Vagina (tissue), 2 donors: ENCODE results near the gene RASA3. TPM values are rescaled to one million over a fixed set of nuclear protein-coding genes. Genes with fewer than 3 reads are reported as not detected.

Experiments used
- DNase-seq, 2 donors: peaks; one replicate each; pipeline ENCODE4 v3.0.0-alpha.2; 2017; ENCODE audit errors: extremely low spot score in 2 of 2
- H3K27ac ChIP-seq: fragments of 200-600 bp; sonication (generic); one replicate; pipeline ENCODE4 v1.5.1; 2019
- H3K27me3 ChIP-seq: fragments of 200-600 bp; sonication (generic); one replicate; pipeline ENCODE4 v1.5.1; 2019
- H3K36me3 ChIP-seq, 2 donors: fragments of 200-600 bp; sonication (generic); one replicate each; pipeline ENCODE4 v1.5.1; 2017 to 2019
- H3K4me1 ChIP-seq: fragments of 200-600 bp; sonication (generic); one replicate; pipeline ENCODE4 v1.5.1; 2019
- H3K4me3 ChIP-seq, 2 donors: fragments of 200-600 bp; sonication (generic); 1 replicate in 1 of 2; 2 replicates in 1 of 2; pipeline ENCODE4 v1.5.1; 2016 to 2019
- H3K9me3 ChIP-seq: fragments of 200-600 bp; sonication (generic); one replicate; pipeline ENCODE4 v1.5.1; 2019
- CTCF ChIP-seq, 3 experiments: fragments of 450-650 bp in 2 of 3; fragments of 200-600 bp in 1 of 3; sonication (generic) in 1 of 3; IDR thresholded peaks; one replicate each; pipeline ENCODE4 v1.5.1; 2017 to 2019; ENCODE audit warnings: antibody characterized with exemption in 3 of 3, mild to moderate bottlenecking in 2 of 3, moderate library complexity in 2 of 3
- POLR2A ChIP-seq, 2 donors: fragments of 450-650 bp; IDR thresholded peaks; one replicate each; pipeline ENCODE4 v1.6.1; 2017; ENCODE audit warnings: antibody characterized with exemption in 2 of 2, mild to moderate bottlenecking in 2 of 2, moderate library complexity in 2 of 2
- POLR2AphosphoS5 ChIP-seq, 2 donors: sonication (generic); formaldehyde crosslinking; IDR thresholded peaks; one replicate each; pipeline ENCODE4 v1.9.0; 2017; ENCODE audit warnings: antibody characterized with exemption in 2 of 2, mild to moderate bottlenecking in 2 of 2, low read depth in 1 of 2; ENCODE audit not compliant: insufficient read depth in 1 of 2
- intact Hi-C: fragments of 100-400 bp; cut with DNase I; formaldehyde crosslinking; loops from one replicate; pipeline ENCODE4 v1.15.1; 2023
- total RNA-seq: library from RNA; depleted of rRNA; stranded (reverse); fragments of >200 nt; gene quantifications from one replicate; pipeline ENCODE4 v1.2.3, GENCODE V29; 2016

The RASA3 gene
- total RNA-seq, 1 donor from 2014 or later: 19.6 TPM

GRCh38 chr13:114019367-114019766 is 113.1 kb downstream of the RASA3 start:
- TF ChIP-seq POLR2A (IDR thresholded peaks at IDR 0.05) (no peak), CTCF (IDR thresholded peaks at IDR 0.05) (no peak)
- H3K27me3 ChIP-seq: no peaks in the 10 kb centered on the region
- H3K27ac ChIP-seq: no peak overlapping the region
- intact Hi-C loops: loop anchor here (5.0 kb wide), 1 partner anchor 113 kb away; the partner anchor contains the start of gene RASA3
- no peaks in the 10 kb centered on the region for H3K9me3 ChIP-seq
- no peak overlapping the region for H3K4me3 ChIP-seq
- H3K4me1 ChIP-seq: peaks cover 7% of the 10 kb centered on the region
- no peak for DNase-seq
- H3K36me3 ChIP-seq: peaks cover 0 to 40% of the 10 kb centered on the region in 2 donors

- Histone ChIP-seq H3K9me3 (no peaks in the 10 kb centered on the region), H3K27ac (no peak overlapping the region), H3K4me3 (no peak overlapping the region), H3K27me3 (no peaks in the 10 kb centered on the region), H3K36me3 (peaks cover 0 to 36% of the 10 kb centered on the region in 2 donors), H3K4me1 (peaks cover 7% of the 10 kb centered on the region)
- intact Hi-C loops: loop anchor here (5.0 kb wide), 1 partner anchor 114 kb away; the partner anchor contains the start of gene RASA3
- DNase-seq: no peak
- TF ChIP-seq POLR2AphosphoS5 (IDR thresholded peaks at IDR 0.05; ENCODE audit: insufficient read depth in 1 of 2, low read depth in 1 of 2): no peak
- TF ChIP-seq POLR2A (IDR thresholded peaks at IDR 0.05): no peak
- no peak for TF ChIP-seq CTCF (IDR thresholded peaks at IDR 0.05)
These were observed 113.9 kb downstream of the RASA3 start for GRCh38 chr13:114018461-114019055.

- Histone ChIP-seq H3K4me3 (no peak overlapping the region), H3K27me3 (no peaks in the 10 kb centered on the region), H3K9me3 (no peaks in the 10 kb centered on the region), H3K27ac (no peak overlapping the region), H3K4me1 (peaks cover 7% of the 10 kb centered on the region), H3K36me3 (peaks cover 0 to 37% of the 10 kb centered on the region in 2 donors)
- intact Hi-C loops: loop anchor here (5.0 kb wide), 1 partner anchor 114 kb away; the partner anchor contains the start of gene RASA3
- TF ChIP-seq POLR2AphosphoS5 (IDR thresholded peaks at IDR 0.05; ENCODE audit: insufficient read depth in 1 of 2, low read depth in 1 of 2) (no peak), CTCF (IDR thresholded peaks at IDR 0.05) (no peak), POLR2A (IDR thresholded peaks at IDR 0.05) (no peak)
- no peak for DNase-seq
These were observed 114.5 kb downstream of the RASA3 start for GRCh38 chr13:114017966-114018365.

- intact Hi-C loops: loop anchor here (5.0 kb wide), 1 partner anchor 115 kb away; the partner anchor contains the start of gene RASA3
- no peak for DNase-seq
- Histone ChIP-seq H3K9me3 (no peaks in the 10 kb centered on the region), H3K27ac (no peak overlapping the region), H3K36me3 (peaks cover 0 to 39% of the 10 kb centered on the region in 2 donors), H3K4me1 (peaks cover 7% of the 10 kb centered on the region), H3K27me3 (no peaks in the 10 kb centered on the region), H3K4me3 (no peak overlapping the region)
- TF ChIP-seq CTCF (IDR thresholded peaks at IDR 0.05): no peak
- no peak for TF ChIP-seq POLR2AphosphoS5 (IDR thresholded peaks at IDR 0.05; ENCODE audit: insufficient read depth in 1 of 2, low read depth in 1 of 2)
These were observed 115.3 kb downstream of the RASA3 start for GRCh38 chr13:114017028-114017630.
